GM18873 (cell line): ENCODE results near the gene CORO2B.

Experiments used
- ATAC-seq: cut with Tn5 transposase; IDR thresholded peaks from one replicate; pipeline ENCODE4 v1.9.1; 2021; ENCODE audit warnings: mild to moderate bottlenecking, moderate library complexity, moderate number of reproducible peaks; ENCODE audit not compliant: unreplicated experiment, low FRiP score

CORO2B gene

GRCh38 chr15:68578980-68579935, at the start of gene CORO2B:
TSS of gene CORO2B (plus strand) at chr15:68578993. CDS start at chr15:68579263, 270 bp downstream.
- ATAC-seq: no peak

- ATAC-seq: no peak
These were observed 47.2 kb upstream of the CORO2B start for GRCh38 chr15:68531387-68532179.

GRCh38 chr15:68536331-68537095, 42.3 kb upstream of the CORO2B start:
- no peak for ATAC-seq

- no peak for ATAC-seq
These were observed 41.7 kb upstream of the CORO2B start for GRCh38 chr15:68537097-68537496.

- ATAC-seq: no peak
These were observed 41.3 kb upstream of the CORO2B start for GRCh38 chr15:68537506-68537905.

GRCh38 chr15:68538311-68538710, 40.5 kb upstream of the CORO2B start:
- no peak for ATAC-seq

GRCh38 chr15:68541743-68542142, 37.0 kb upstream of the CORO2B start:
- ATAC-seq: no peak

- ATAC-seq: no peak
These were observed 36.4 kb upstream of the CORO2B start for GRCh38 chr15:68542348-68542747.

- ATAC-seq: no peak
These were observed 36.0 kb upstream of the CORO2B start for GRCh38 chr15:68542771-68543164.

GRCh38 chr15:68543165-68544008, 35.4 kb upstream of the CORO2B start:
- ATAC-seq: no peak

GRCh38 chr15:68546318-68546717, 32.5 kb upstream of the CORO2B start:
- no peak for ATAC-seq

- no peak for ATAC-seq
These were observed 30.4 kb upstream of the CORO2B start for GRCh38 chr15:68548364-68548763.

GRCh38 chr15:68550004-68550403, 28.8 kb upstream of the CORO2B start:
- ATAC-seq: no peak

GRCh38 chr15:68550498-68551295, 28.1 kb upstream of the CORO2B start:
- no peak for ATAC-seq

GRCh38 chr15:68551296-68551635, 27.5 kb upstream of the CORO2B start:
- ATAC-seq: no peak

GRCh38 chr15:68552344-68552743, 26.4 kb upstream of the CORO2B start:
- no peak for ATAC-seq

GRCh38 chr15:68552773-68553172, 26.0 kb upstream of the CORO2B start:
- ATAC-seq: no peak

GRCh38 chr15:68553314-68553993, 25.3 kb upstream of the CORO2B start:
- ATAC-seq: no peak
